Stimulated activated CD8-positive, alpha-beta memory T cell treated with anti-CD3 and anti-CD28 coated beads, Interleukin-15, amount 100 ng/mL, for 48 hours (primary cell): Measurements from ENCODE around the gene STK38L.

Experiments
- DNase-seq, 2 donors: peaks; one replicate each; pipeline ENCODE4 v3.0.0-alpha.2; 2020; ENCODE audit warnings: low read depth in 2 of 2

Gene STK38L

GRCh38 chr12:27316947-27317346 lies 72.9 kb downstream of the STK38L start:
- no peak for DNase-seq

- DNase-seq = no peak
These were observed 75.3 kb downstream of the STK38L start for GRCh38 chr12:27319409-27319808.

GRCh38 chr12:27319848-27320247 lies 75.8 kb downstream of the STK38L start:
- DNase-seq = no peak

GRCh38 chr12:27324530-27324929 lies 80.4 kb downstream of the STK38L start:
- no peak for DNase-seq

- DNase-seq = no peak
These were observed 86.8 kb downstream of the STK38L start for GRCh38 chr12:27330846-27331245.

- peak in 1 of 2 donors; percentile 14 for DNase-seq
These were observed 87.3 kb downstream of the STK38L start for GRCh38 chr12:27331291-27331926.

GRCh38 chr12:27331927-27332324 lies 87.8 kb downstream of the STK38L start:
- no peak for DNase-seq

GRCh38 chr12:27332407-27332713 lies 88.3 kb downstream of the STK38L start:
- DNase-seq = no peak

GRCh38 chr12:27332714-27333402 lies 88.8 kb downstream of the STK38L start, which contains the start of gene BMAL2:
BMAL2 (plus strand) TSS chr12:27332836; CDS start chr12:27333073, 237 bp downstream.
- DNase-seq = peak; percentile 21 to 25

GRCh38 chr12:27333403-27334009 lies 89.4 kb downstream of the STK38L start:
- peak; percentile 17 to 22 for DNase-seq

- no peak for DNase-seq
These were observed 90.1 kb downstream of the STK38L start for GRCh38 chr12:27334042-27334720.

- no peak for DNase-seq
These were observed 90.6 kb downstream of the STK38L start for GRCh38 chr12:27334721-27335082.

GRCh38 chr12:27335364-27336281 lies 91.5 kb downstream of the STK38L start:
- no peak for DNase-seq

GRCh38 chr12:27336282-27336653 lies 92.2 kb downstream of the STK38L start:
- DNase-seq = no peak

GRCh38 chr12:27337376-27337775 lies 93.3 kb downstream of the STK38L start:
- DNase-seq = no peak

- no peak for DNase-seq
These were observed 94.4 kb downstream of the STK38L start for GRCh38 chr12:27338473-27338872.

GRCh38 chr12:27340971-27341370 lies 96.9 kb downstream of the STK38L start:
- DNase-seq = no peak

GRCh38 chr12:27342536-27342935 lies 98.5 kb downstream of the STK38L start:
- no peak for DNase-seq

GRCh38 chr12:27343255-27344000 lies 99.3 kb downstream of the STK38L start:
- no peak for DNase-seq

- DNase-seq = no peak
These were observed 100.2 kb downstream of the STK38L start for GRCh38 chr12:27344246-27344645.

GRCh38 chr12:27344760-27345159 lies 100.7 kb downstream of the STK38L start:
- no peak for DNase-seq
